ENCODE results near the gene CXCL17.
A peak's percentile ranks its signal among the peaks of the same experiment; 100 is the strongest.
"Not testable (repeated sequence)": the region's sequence is repeated elsewhere in the genome, so short reads cannot be mapped to it uniquely, and the experiment has no call there.

The CXCL17 gene

DNA sequence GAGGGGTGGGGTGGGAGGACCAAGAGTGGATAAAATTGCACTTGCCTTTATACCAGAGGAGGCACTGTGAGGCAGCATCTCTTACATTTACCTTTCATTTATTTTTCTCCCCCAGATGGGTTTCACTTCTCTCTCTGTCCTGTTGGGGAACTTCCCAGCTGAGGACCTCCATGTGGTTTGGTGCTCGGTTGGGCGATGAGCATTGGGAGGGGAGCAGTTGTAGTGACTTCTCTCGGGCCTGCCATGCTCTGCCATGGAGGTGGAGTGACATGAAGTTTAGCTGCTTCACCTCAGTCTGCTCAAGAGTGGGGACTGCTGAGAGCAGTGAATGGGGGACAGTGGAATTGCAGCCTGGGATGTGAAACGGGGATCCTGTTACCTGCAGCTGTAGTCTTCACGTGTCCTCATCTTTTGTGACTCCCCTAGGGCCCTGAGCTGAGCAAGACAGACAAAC is 23.1 kb upstream of the CXCL17 start:
- DNase-seq (ENCODE audit: low spot score): no peak

DNA sequence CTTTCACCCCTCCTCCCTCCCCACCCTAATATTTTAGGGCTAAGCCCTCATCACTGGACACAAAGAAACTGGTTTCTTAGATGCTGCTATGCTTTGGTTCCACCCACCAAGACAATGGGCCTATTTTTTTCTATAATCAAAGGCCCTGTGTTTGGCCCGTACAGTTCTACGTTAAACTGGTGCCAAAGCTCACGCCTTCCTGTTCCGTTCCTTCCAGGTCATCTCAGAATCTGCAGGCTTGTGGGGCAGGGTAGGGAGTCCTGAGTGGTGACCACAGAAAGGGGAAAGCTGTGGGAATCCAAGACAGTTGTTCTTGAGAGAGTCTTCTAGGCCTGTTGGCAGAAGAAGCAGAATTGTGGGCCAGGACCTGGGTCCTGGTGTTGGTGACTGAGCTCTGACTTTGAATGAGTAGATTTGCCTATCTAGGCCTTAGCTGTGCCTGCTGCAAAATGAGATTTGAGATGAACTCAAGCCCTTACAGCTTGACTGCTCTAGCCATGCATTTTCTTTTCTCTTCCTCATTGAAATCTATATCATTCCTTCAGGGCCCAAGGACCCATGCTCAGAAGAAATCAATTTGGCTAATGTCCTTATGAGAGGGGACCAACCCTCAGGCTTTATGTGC is 19.1 kb upstream of the CXCL17 start:
- peak; percentile 96 for DNase-seq (ENCODE audit: low spot score)

GRCh38 chr19:42461231-42461630 is 18.5 kb upstream of the CXCL17 start:
- not testable (repeated sequence) for DNase-seq (ENCODE audit: low spot score)

DNA sequence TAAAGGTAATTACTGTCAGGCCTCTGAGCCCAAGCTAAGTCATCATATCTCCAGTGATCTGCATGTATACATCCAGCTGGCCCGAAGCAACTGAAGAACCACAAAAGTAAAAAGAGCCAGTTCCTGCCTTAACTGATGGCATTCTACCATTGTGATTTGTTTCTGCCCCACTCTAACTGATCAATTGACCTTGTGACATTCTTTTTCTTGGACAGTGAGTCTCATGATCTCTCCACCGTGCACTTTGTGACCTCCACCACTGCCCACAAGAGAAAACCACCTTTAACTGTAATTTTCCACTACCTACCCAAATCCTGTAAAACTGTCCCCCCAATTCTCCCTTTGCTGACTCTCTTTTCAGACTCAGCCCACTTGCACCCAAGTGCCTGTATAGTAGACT is 17.2 kb upstream of the CXCL17 start:
- DNase-seq (ENCODE audit: low spot score): no peak

- DNase-seq (ENCODE audit: low spot score): no peak
Observed at GRCh38 chr19:42455621-42456081, 12.9 kb upstream of the CXCL17 start.

DNA sequence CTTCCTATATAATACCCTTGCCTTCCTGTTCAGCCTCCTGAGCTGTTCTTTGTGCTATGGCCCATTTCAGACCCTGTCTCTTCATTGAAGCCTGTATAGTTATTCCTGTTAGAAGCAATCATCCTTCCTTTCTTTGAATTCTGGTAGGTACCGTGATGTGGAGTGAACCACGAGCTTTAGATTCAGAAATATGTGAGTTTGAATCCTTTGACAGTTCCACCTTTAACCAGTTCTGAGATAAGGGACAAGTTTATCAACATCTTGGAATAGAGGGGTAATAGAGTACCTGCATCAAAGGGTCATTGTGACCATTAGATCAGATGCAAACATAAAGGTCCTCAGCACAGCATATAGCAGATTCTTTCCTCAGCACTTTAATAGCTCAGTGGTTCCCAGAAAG is 12.3 kb upstream of the CXCL17 start:
- DNase-seq (ENCODE audit: low spot score): no peak

DNA sequence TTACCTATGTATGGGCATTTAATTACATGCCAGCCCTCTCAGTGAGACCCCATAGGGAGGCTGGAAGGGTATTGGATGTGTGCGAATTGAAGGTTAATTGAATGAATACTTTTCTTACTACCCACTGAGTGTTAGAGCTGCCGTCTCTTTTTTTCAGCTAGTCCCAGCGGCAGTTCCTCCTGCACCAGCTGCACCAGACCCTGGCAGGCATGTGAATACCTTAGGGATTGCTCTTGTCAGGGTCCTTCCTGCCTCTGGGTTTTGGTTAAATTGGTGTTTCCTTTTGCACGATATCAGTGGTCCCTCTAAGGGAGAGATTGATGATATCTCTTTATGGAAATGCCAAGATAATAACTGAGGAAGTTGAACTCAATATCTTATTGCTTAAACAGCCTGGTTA is 9.8 kb upstream of the CXCL17 start:
- DNase-seq (ENCODE audit: low spot score): no peak

- DNase-seq (ENCODE audit: low spot score): peak; percentile 79
Observed at GRCh38 chr19:42450314-42450934, 7.7 kb upstream of the CXCL17 start.

DNA sequence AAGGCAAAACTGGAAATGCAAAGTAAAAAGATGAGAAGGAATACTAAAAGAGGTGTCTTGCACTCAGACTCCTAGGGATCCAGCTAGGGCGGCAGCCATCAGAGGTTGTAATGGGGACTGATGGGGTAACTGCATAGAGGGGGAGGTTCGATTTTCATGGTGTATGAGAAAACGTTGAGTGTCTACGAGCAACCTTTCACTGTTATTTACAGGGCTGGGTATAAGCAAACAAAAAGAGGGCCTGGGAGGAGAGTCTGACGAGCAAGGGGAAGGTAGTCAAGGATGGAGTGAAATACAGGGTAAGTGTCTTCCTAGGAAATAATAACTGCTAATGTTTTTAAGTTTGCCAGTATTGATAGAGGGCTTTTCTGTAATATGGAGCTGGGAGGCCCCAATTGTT is 5.6 kb upstream of the CXCL17 start:
- DNase-seq (ENCODE audit: low spot score): not testable (repeated sequence)

DNA sequence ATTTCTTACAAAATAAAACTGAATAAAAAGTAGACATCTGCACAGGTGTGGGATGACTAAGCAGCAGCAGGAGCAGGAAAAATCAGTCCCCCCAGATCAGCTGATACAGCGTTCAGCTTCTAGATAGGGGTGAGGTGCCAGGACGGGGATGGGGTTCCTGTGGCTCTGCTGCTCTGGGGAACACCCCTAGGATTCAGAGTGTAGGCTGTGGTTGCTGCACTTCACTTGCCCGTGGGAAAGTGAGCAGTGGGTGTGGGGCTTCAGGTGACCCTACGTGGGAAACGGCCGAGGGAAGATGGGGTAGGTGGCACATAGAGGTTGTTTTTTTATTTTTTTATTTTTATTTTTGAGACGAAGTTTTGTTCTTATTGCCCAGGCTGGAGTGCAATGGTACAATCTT is 3.2 kb upstream of the CXCL17 start:
- no peak for DNase-seq (ENCODE audit: low spot score)

DNA sequence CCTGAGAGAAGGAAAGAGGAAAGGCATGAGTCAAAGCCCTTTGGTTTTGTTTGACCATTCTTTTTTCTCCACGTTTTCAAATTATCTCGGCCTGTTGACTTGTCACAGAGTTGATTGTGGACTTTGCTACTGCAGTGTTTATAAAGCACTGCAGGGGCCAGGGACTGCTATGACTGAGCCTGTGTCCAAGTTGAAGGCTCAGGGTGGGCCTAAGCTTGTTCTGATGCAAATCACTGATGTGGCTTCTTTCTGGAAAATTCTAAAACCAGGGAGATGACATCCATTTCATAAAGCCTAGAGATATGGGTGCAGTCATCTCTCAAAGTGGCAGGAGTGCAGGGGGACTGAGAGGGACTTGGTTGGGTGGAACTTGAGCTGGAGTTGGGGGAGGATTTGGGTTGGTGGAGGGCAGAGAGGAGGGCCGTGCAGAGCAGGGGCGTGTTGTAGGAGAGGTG is 1.2 kb upstream of the CXCL17 start:
- DNase-seq (ENCODE audit: low spot score): no peak

DNA sequence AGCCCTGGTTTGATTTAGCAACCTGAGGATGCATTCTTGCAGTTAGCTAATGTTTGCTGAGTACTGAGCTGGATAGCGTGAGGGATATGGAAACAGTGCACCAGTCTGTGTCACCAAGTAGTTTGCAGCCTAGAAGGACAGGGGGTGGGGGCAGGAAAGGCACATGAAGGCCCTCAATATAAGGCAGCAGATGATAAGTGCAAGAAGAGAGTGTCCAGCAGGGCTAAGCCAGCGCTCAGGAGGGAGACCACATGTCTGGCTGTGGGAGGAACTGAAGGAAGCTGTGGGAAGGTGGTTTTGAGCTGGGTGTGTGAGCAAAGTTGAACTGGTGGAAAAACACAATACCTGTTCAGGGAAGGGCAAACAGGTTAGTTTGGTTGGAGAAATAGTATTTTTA is 1.7 kb downstream of the CXCL17 start:
- no peak for DNase-seq (ENCODE audit: low spot score)

DNA sequence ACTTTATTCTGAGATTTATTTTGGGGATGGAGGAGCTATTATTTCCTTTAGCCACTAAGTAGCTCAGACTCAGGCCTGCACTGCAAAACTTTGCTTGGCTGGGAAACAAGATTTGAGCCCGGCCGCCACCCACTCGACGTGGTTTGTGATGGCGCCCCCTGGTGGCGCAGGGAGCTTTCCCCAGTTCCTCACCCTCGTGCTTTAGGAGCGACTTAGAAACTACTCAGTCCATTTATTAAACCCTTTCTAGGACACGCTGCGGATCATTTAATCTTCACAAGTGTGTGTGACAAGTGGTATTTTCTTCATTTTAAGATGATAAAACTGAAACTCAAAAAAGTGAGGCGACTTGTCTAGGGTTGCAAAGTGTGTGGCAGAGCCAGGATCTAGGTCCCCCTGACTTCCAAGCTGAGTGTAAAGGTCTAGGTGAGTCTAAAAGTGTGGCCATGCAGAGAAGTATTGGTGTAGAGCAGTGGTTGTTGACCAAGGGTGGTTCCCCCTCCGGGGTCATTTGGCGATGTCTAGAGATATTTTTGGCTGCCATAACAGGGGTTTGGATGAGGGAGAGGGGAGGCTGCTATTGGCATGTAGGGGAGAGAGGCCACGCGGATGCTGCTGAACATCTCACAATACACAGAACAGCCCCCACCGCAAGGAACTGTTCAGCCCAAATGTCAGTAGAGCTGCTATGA is 2.2 kb downstream of the CXCL17 start:
- peak; percentile 52 for DNase-seq (ENCODE audit: low spot score)

- no peak for DNase-seq (ENCODE audit: low spot score)
Observed at GRCh38 chr19:42436006-42436405, 6.7 kb downstream of the CXCL17 start.

GRCh38 chr19:42435316-42435715 is 7.4 kb downstream of the CXCL17 start:
- DNase-seq (ENCODE audit: low spot score): no peak

GRCh38 chr19:42433503-42434260 is 9.1 kb downstream of the CXCL17 start:
- DNase-seq (ENCODE audit: low spot score): peak; percentile 86

GRCh38 chr19:42431486-42431885 is 11.3 kb downstream of the CXCL17 start:
- no peak for DNase-seq (ENCODE audit: low spot score)

DNA sequence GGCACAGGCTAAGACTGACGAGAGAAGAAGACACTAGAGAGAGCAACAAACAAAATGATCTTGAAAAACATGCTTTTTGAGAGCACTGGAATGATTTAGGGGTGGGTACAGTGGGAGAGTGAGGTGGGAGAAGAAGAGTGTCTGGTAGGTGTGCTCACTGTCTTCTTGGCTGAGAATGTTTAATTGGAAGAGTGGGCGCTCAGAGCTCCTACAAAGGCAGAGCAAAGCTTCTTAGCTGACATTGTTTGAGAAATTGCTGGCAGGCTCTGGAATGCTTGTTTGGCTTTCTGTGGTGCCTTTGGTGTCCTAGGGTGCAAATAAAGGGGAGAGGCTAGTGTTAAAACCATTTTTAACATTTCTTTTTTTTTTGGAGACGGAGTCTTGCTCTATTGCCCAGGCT is 14.1 kb downstream of the CXCL17 start:
- no peak for DNase-seq (ENCODE audit: low spot score)

DNA sequence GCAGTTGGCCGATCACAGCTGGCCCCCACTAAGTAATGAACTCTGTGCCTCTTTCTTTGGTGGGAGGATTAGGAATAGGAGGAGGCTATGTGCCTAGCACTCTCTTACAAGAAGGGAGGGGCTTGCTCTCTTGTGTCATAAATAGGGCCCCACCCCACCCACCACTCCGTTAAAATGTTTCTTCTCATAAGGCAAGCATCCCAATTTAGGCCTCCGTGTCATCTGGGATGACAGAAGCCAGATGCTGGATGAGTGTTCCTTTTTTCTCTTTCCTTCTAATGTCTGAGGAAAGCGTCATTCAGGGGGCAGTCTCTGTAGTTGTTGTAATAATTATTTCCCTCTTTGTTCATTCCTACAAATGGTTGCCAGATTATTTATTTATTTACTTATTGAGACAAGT is 15.4 kb downstream of the CXCL17 start, which contains the start of gene LIPE:
Gene LIPE (minus strand): TSS at position 76 of the 400 bp plus-strand sequence. CDS start 239 bp downstream, outside the sequence.
- no peak for DNase-seq (ENCODE audit: low spot score)

DNA sequence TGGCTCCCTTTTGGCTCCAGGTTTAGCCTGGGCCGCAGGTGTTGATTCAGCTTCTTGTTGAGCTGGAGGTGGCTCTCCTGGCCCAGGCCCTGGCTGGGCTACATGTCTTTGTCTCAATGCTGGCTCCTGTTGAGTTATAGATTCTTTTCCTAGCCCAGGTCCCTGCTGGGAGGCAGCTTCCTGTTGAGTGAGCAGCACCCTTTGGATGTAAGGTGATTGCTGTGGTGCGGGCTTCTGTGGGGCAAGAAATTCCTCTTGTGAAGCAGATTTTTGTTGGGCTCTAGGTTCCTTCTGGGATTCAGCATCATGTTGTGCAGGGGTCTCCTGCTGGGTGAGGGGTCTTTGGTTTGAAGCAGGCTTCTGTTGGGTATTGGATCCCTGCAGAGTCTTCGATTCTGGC is 16.1 kb downstream of the CXCL17 start:
- no peak for DNase-seq (ENCODE audit: low spot score)

- no peak for DNase-seq (ENCODE audit: low spot score)
Observed at GRCh38 chr19:42424712-42425131, 18.0 kb downstream of the CXCL17 start.

DNA sequence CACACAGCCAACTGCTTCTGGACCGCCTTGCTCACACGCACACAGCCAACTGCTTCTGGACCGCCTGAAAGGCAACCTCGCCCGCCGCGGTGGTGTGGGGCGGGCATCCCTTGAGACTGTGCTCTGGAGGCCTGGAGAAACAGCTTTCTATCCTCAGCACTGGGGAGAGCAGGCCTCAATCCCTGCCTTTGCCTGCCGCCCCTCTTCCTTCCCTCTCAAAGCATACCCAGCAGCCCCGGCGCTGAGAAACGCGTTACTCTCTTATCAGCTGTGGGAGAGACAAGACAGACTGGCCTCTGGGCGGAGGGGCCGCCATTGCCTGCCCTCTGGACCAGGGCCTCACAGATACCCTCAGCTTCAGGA is 18.4 kb downstream of the CXCL17 start:
- DNase-seq (ENCODE audit: low spot score): no peak
